DND-41 (cell line): ENCODE results near the gene ADAMTS19.

Experiments
- EZH2 ChIP-seq: IDR thresholded peaks from 3 replicates; pipeline ENCODE4 v1.6.1; 2012; ENCODE audit warnings: borderline replicate concordance, low read depth, mild to moderate bottlenecking, moderate library complexity, low read length, inconsistent platforms; ENCODE audit not compliant: severe bottlenecking
- TF ChIP-seq, protein P1 (sequence below): IDR thresholded peaks from 2 replicates; pipeline ENCODE4 v1.5.1; 2012; ENCODE audit warnings: borderline replicate concordance, low read length, moderate library complexity, mild to moderate bottlenecking; ENCODE audit not compliant: poor library complexity, severe bottlenecking; ENCODE audit errors: extremely low read depth

DNA sequence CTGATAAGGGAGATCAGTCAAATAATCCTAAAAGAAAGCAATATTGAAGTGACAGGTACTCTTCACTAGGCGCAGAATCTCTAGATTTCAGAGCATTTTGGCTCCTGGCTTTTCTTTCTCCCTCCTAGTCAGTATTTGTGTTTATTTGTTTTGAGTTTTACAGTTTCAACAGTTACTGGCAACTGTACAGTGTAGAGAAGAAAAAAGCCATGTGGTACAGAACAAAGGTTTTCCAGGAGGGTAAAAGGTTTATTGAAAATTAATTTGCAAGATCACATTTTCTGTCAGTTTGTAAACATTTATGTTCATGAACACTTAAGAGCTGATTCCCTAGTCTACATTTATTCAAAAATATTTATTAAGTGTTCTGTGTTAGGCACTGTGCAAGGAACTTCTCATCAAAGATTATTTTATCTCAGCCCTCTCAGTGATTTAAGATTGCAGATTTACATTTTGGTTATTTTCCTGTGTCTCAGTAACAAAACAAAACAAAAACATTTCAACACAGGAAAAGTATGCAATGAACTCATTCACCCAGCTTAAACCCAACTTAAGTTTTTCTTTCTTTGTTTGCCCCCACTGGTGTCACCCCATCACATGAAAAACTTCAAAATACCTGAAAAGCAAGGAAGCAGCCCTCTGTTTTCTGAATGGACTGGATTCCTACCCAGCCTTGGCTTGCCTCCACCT lies 300.7 kb downstream of the ADAMTS19 start:
- TF ChIP-seq, protein P1, sequence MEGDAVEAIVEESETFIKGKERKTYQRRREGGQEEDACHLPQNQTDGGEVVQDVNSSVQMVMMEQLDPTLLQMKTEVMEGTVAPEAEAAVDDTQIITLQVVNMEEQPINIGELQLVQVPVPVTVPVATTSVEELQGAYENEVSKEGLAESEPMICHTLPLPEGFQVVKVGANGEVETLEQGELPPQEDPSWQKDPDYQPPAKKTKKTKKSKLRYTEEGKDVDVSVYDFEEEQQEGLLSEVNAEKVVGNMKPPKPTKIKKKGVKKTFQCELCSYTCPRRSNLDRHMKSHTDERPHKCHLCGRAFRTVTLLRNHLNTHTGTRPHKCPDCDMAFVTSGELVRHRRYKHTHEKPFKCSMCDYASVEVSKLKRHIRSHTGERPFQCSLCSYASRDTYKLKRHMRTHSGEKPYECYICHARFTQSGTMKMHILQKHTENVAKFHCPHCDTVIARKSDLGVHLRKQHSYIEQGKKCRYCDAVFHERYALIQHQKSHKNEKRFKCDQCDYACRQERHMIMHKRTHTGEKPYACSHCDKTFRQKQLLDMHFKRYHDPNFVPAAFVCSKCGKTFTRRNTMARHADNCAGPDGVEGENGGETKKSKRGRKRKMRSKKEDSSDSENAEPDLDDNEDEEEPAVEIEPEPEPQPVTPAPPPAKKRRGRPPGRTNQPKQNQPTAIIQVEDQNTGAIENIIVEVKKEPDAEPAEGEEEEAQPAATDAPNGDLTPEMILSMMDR = no peak
- no peak for TF ChIP-seq EZH2
